ENCODE measurements around the gene GEMIN8. TPM values are rescaled to one million over a fixed set of nuclear protein-coding genes. Genes with fewer than 3 reads are reported as not detected.
A peak's percentile ranks its signal among the peaks of the same experiment; 100 is the strongest.

The GEMIN8 gene
- total and polyA plus RNA-seq, 2 donors, result 15.0 to 15.9 TPM

- Histone ChIP-seq H3K4me1 (ENCODE audit: insufficient read depth) (no peaks in the 10 kb centered on the region), H3K27ac (ENCODE audit: low read depth) (peak overlapping the region; percentile 66), H3K36me3 (ENCODE audit: insufficient read depth) (no peaks in the 10 kb centered on the region), H3K4me3 (ENCODE audit: low read depth, low read length) (peak overlapping the region; percentile 62)
- no peak for DNase-seq (ENCODE audit: extremely low spot score)
- WGBS, result 0% methylated on average over 7 of the region's 7 CpGs
Measured at GRCh38 chrX:14030174-14030530, 460 bp upstream of the GEMIN8 start.

GRCh38 chrX:14029039-14029424 is 660 bp downstream of the GEMIN8 start:
- Histone ChIP-seq H3K27ac (ENCODE audit: low read depth) (no peak overlapping the region), H3K4me1 (ENCODE audit: insufficient read depth) (no peaks in the 10 kb centered on the region), H3K4me3 (ENCODE audit: low read depth, low read length) (peak overlapping the region; percentile 62), H3K36me3 (ENCODE audit: insufficient read depth) (no peaks in the 10 kb centered on the region)
- WGBS, result 5% methylated on average over 7 of the region's 7 CpGs
- DNase-seq (ENCODE audit: extremely low spot score), result no peak

GRCh38 chrX:14028473-14028872 is 1.2 kb downstream of the GEMIN8 start:
- Histone ChIP-seq H3K4me1 (ENCODE audit: insufficient read depth) (no peaks in the 10 kb centered on the region), H3K27ac (ENCODE audit: low read depth) (no peak overlapping the region), H3K4me3 (ENCODE audit: low read depth, low read length) (no peak overlapping the region), H3K36me3 (ENCODE audit: insufficient read depth) (no peaks in the 10 kb centered on the region)
- DNase-seq (ENCODE audit: extremely low spot score), result no peak
- WGBS, result 54% methylated on average over 3 of the region's 3 CpGs

GRCh38 chrX:14027511-14028019 is 2.1 kb downstream of the GEMIN8 start:
- Histone ChIP-seq H3K36me3 (ENCODE audit: insufficient read depth) (no peaks in the 10 kb centered on the region), H3K4me3 (ENCODE audit: low read depth, low read length) (no peak overlapping the region), H3K27ac (ENCODE audit: low read depth) (no peak overlapping the region), H3K4me1 (ENCODE audit: insufficient read depth) (no peaks in the 10 kb centered on the region)
- DNase-seq (ENCODE audit: extremely low spot score), result no peak

GRCh38 chrX:14027036-14027435 is 2.7 kb downstream of the GEMIN8 start:
- no peak for DNase-seq (ENCODE audit: extremely low spot score)
- 85% methylated on average over 1 of the region's 1 CpG for WGBS
- Histone ChIP-seq H3K4me1 (ENCODE audit: insufficient read depth) (no peaks in the 10 kb centered on the region), H3K36me3 (ENCODE audit: insufficient read depth) (no peaks in the 10 kb centered on the region), H3K4me3 (ENCODE audit: low read depth, low read length) (no peak overlapping the region), H3K27ac (ENCODE audit: low read depth) (no peak overlapping the region)

- DNase-seq (ENCODE audit: extremely low spot score), result no peak
- Histone ChIP-seq H3K27ac (ENCODE audit: low read depth) (no peak overlapping the region), H3K36me3 (ENCODE audit: insufficient read depth) (no peaks in the 10 kb centered on the region), H3K4me3 (ENCODE audit: low read depth, low read length) (no peak overlapping the region), H3K4me1 (ENCODE audit: insufficient read depth) (no peaks in the 10 kb centered on the region)
- WGBS, result 60% methylated on average over 7 of the region's 7 CpGs
Measured at GRCh38 chrX:14026121-14026520, 3.6 kb downstream of the GEMIN8 start.

GRCh38 chrX:14022019-14022418 is 7.7 kb downstream of the GEMIN8 start:
- Histone ChIP-seq H3K4me1 (ENCODE audit: insufficient read depth) (no peaks in the 10 kb centered on the region), H3K4me3 (ENCODE audit: low read depth, low read length) (no peak overlapping the region), H3K27ac (ENCODE audit: low read depth) (no peak overlapping the region), H3K36me3 (ENCODE audit: insufficient read depth) (peaks cover 2% of the 10 kb centered on the region)
- no peak for DNase-seq (ENCODE audit: extremely low spot score)

GRCh38 chrX:14017399-14017798 is 12.3 kb downstream of the GEMIN8 start:
- WGBS, result 78% methylated on average over 3 of the region's 3 CpGs
- no peak for DNase-seq (ENCODE audit: extremely low spot score)
- Histone ChIP-seq H3K4me3 (ENCODE audit: low read depth, low read length) (no peak overlapping the region), H3K4me1 (ENCODE audit: insufficient read depth) (no peaks in the 10 kb centered on the region), H3K27ac (ENCODE audit: low read depth) (no peak overlapping the region), H3K36me3 (ENCODE audit: insufficient read depth) (peaks cover 2% of the 10 kb centered on the region)

GRCh38 chrX:14015941-14016340 is 13.8 kb downstream of the GEMIN8 start:
- Histone ChIP-seq H3K27ac (ENCODE audit: low read depth) (no peak overlapping the region), H3K4me3 (ENCODE audit: low read depth, low read length) (no peak overlapping the region), H3K4me1 (ENCODE audit: insufficient read depth) (no peaks in the 10 kb centered on the region), H3K36me3 (ENCODE audit: insufficient read depth) (peaks cover 2% of the 10 kb centered on the region)
- WGBS, result 76% methylated on average over 4 of the region's 4 CpGs
- DNase-seq (ENCODE audit: extremely low spot score), result no peak

- H3K4me3 ChIP-seq (ENCODE audit: low read depth, low read length), result no peak overlapping the region
- H3K27ac ChIP-seq (ENCODE audit: low read depth), result no peak overlapping the region
- DNase-seq (ENCODE audit: extremely low spot score), result no peak
- peaks cover 2% of the 10 kb centered on the region for H3K36me3 ChIP-seq (ENCODE audit: insufficient read depth)
- no peaks in the 10 kb centered on the region for H3K4me1 ChIP-seq (ENCODE audit: insufficient read depth)
- 89% methylated on average over 2 of the region's 2 CpGs for WGBS
Measured at GRCh38 chrX:14015294-14015693, 14.4 kb downstream of the GEMIN8 start.

- Histone ChIP-seq H3K4me3 (ENCODE audit: low read depth, low read length) (no peak overlapping the region), H3K36me3 (ENCODE audit: insufficient read depth) (no peaks in the 10 kb centered on the region), H3K27ac (ENCODE audit: low read depth) (no peak overlapping the region), H3K4me1 (ENCODE audit: insufficient read depth) (no peaks in the 10 kb centered on the region)
- DNase-seq (ENCODE audit: extremely low spot score), result no peak
- 89% methylated on average over 4 of the region's 4 CpGs for WGBS
Measured at GRCh38 chrX:14014526-14014925, 15.2 kb downstream of the GEMIN8 start.

GRCh38 chrX:14013054-14013453 is 16.6 kb downstream of the GEMIN8 start:
- Histone ChIP-seq H3K4me3 (ENCODE audit: low read depth, low read length) (no peak overlapping the region), H3K36me3 (ENCODE audit: insufficient read depth) (no peaks in the 10 kb centered on the region), H3K27ac (ENCODE audit: low read depth) (no peak overlapping the region), H3K4me1 (ENCODE audit: insufficient read depth) (no peaks in the 10 kb centered on the region)
- WGBS, result 64% methylated on average over 4 of the region's 4 CpGs
- no peak for DNase-seq (ENCODE audit: extremely low spot score)

GRCh38 chrX:14010566-14010965 is 19.1 kb downstream of the GEMIN8 start:
- Histone ChIP-seq H3K27ac (ENCODE audit: low read depth) (no peak overlapping the region), H3K4me3 (ENCODE audit: low read depth, low read length) (no peak overlapping the region), H3K36me3 (ENCODE audit: insufficient read depth) (no peaks in the 10 kb centered on the region), H3K4me1 (ENCODE audit: insufficient read depth) (no peaks in the 10 kb centered on the region)
- 93% methylated on average over 3 of the region's 3 CpGs for WGBS
- DNase-seq (ENCODE audit: extremely low spot score), result no peak

- no peaks in the 10 kb centered on the region for H3K4me1 ChIP-seq (ENCODE audit: insufficient read depth)
- WGBS, result 56% methylated on average over 10 of the region's 10 CpGs
- no peak overlapping the region for H3K4me3 ChIP-seq (ENCODE audit: low read depth, low read length)
- DNase-seq (ENCODE audit: extremely low spot score), result no peak
- no peaks in the 10 kb centered on the region for H3K36me3 ChIP-seq (ENCODE audit: insufficient read depth)
- no peak overlapping the region for H3K27ac ChIP-seq (ENCODE audit: low read depth)
Measured at GRCh38 chrX:14006540-14006939, 23.2 kb downstream of the GEMIN8 start.

GRCh38 chrX:14003876-14004425 is 25.7 kb downstream of the GEMIN8 start:
- DNase-seq (ENCODE audit: extremely low spot score), result no peak
- H3K36me3 ChIP-seq (ENCODE audit: insufficient read depth), result no peaks in the 10 kb centered on the region
- H3K27ac ChIP-seq (ENCODE audit: low read depth), result no peak overlapping the region
- no peaks in the 10 kb centered on the region for H3K4me1 ChIP-seq (ENCODE audit: insufficient read depth)
- H3K4me3 ChIP-seq (ENCODE audit: low read depth, low read length), result no peak overlapping the region
- 95% methylated on average over 2 of the region's 2 CpGs for WGBS
